HG03045 (cell line): ENCODE results near the gene TREM1.

Experiments used
- ATAC-seq: cut with Tn5 transposase; IDR thresholded peaks from one replicate; pipeline ENCODE4 v1.9.1; 2021; ENCODE audit warnings: mild to moderate bottlenecking, moderate library complexity; ENCODE audit not compliant: unreplicated experiment

Gene TREM1

DNA sequence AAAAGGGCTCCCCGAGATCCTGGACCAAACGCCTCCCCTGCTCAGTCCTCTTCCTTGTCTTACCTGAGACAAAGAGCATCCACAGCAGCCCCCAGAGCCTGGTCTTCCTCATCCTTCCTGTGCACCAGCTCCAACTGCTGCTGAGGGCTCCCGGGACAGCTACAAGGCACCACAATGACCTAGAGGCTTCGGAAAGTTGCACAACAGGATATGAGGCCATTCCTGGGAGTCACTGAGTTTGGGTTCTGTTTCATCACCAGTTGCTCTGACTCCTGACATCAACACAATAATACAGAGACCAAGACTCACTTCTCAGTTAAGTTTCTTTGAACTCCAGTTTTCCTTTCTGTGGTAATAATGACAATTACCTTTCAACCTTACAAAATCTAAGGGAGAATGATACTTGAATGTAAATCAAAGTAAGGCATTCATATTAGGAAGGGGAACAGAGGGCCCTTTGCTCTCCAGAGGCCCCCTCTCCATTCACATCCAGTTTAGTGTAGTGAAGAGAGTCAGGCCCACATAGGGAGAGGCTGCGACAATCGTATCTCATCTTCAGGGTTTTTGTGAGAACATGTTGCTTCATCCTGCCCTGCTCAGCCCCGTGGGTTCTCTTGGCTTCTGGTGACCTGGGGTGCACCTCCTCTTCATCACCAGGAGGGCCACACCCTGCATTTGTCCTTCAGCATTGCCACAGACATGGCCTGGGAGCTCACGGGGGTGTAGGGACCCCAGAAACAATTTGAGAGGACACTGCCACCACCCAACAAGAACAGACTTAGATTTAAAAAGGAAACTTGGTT lies at the start of gene TREM1:
Gene TREM1 (minus strand): TSS at position 139 of the 803 bp plus-strand sequence. CDS start 27 bp downstream, at position 112.
- no peak for ATAC-seq

DNA sequence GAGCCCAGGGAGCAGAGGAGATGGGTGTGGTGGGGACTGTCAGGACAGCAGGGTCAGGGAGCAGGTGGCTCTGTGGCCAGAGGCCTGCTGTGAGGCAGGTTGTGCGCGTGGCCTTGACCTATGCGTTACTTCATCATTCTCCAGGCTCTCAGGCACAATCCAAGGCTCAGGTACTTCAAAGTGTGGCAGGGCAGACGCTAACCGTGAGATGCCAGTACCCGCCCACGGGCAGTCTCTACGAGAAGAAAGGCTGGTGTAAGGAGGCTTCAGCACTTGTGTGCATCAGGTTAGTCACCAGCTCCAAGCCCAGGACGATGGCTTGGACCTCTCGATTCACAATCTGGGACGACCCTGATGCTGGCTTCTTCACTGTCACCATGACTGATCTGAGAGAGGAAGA lies 49.5 kb upstream of the TREM1 start:
- no peak for ATAC-seq

DNA sequence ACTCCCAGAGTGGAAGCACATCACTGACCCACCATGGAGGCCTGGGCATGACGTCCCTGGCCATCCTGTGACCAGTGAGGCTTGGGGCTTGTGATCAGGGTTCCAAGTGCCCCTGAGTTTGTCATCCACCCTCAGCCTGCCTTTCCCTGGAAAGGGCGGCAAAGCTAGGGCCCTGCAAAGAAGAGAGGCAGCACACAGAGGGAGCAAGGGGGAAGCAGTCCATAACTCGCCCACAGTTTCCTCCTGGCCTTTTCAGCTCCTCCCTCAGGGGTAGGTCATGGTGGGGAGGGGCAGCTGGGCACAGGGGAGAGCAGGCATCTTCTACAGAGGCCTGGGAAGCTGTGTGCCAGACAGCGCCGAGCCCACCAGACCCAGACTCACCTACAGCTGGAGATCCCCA lies 48.8 kb upstream of the TREM1 start, which contains the start of gene NCR2:
Gene NCR2 (plus strand): TSS at position 313 of the 400 bp plus-strand sequence. CDS start 269 bp downstream, outside the sequence.
- no peak for ATAC-seq

DNA sequence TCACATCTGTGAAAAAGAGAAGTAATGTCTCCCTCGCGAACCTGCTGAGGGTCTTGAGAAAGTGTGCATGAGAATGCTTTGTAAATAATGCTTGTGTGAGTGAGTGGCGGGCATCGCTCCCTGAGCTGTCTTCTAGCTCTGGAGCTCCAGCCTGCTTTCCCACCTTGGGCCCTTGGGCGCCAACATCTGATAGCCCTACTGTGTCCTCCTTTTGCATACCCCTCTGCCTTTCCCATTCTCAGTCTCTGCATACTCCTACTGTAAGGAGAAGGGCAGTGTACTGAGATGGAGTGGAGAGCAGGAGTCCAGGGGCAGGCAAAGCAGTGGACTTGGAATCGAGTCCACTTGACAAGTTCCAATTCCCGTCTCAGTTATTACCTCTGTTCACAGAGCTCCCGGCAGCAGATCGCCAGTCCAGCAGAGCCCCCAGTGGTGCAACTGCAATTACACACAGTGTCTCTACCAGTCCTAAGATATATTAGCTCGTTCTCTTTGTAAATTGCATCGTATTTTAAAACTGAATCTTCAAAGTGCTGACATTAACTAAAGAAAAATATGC lies 48.1 kb upstream of the TREM1 start:
- ATAC-seq = peak; percentile 24

DNA sequence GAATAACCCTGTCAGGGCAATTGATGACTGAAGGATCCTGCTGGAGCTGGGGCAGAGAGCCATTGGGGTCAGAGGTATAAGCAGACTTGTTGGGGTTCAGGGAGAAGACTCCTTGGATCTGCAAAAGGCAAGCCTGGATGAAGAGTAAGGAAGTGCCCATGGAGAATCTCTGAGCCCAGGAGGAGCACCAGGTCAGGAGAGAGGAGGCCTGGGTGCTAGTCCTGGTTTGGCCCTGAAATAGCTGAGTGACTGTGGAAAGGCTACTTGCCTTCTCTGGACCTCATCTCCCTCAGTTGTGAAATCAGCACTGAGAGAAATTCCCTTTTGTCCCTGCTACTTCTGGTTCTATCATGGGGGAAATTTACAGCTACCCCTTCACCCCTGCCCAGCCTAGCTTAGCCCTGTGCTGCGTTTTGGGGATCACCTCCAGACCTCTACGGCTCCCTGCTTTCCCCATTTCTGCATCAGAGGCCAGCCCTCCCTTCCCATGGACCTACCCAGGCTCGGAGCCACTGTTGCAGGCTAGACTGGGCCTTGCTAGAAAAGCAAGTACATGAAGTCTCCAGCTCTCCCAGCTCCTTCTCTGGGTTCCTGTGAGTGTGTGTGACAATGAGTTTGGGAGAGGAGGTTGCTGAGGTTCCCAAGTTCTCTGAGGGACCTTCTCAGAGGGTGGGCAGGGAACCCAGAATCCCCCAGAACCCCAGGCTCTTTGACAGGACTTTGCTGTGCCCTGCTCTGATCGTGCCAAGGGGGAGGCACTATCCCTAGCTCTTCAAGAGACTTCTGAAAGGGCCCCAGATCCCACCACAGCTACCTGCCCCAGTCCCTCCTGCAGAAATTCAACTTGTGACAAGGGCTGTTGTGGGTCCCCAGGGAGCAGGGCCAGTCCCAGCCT lies 46.6 kb upstream of the TREM1 start:
- ATAC-seq = no peak

DNA sequence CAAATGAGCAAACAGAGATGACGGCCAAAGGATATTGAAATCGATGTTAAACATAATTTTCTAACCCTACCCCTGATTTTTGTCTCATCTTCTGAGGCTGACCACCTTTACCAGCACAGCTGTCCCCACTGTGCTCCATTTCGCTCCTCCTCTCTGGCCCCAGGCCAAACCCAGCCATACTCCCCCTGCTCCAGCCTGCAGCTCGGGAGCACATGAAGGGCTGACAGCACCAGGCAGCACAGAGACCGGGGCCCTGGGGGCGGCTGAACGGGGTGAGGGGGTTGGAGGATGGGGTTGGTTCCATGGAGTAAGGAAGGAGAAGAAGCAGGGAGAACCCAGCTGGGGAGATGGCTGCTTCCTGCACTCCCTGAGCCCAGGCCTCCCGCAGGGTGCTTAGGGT lies 45.8 kb upstream of the TREM1 start:
- ATAC-seq = no peak

DNA sequence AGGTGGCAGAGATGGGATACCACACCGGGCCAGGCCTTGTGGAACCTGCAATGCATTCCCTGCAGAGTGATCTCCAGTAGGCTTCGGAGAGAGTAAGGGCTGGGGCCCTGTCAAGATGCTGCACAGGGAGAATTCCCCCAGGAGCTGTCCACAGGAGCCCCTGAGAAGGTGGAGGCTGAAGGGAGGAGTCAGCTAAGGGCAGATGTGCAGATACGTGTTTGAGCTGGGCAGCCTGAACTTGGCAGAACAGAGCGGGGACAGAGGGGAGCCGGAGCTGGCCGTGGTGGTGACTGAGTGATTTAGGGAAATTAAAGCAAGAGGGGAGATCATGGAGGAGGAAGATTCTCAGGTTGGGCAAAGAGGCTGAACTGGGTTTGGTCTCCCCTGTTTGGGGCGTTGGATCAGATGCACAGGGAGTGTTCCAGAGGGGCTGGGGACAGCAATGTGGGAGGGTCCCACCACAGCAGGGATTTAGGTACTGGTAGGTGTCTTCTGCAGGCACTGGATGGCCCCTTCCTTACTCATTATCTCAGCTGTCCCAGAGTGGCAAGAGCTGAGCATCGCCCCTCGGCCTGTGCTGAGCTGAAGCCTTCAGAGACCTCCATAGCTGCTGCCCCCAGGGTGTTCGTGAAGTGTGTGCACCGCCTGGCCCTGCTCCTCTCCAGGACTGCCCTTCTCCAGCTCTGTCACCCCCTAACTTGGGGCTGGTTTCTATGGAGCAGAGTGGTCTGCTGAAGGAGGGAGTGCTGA lies 45.1 kb upstream of the TREM1 start:
- ATAC-seq = no peak

DNA sequence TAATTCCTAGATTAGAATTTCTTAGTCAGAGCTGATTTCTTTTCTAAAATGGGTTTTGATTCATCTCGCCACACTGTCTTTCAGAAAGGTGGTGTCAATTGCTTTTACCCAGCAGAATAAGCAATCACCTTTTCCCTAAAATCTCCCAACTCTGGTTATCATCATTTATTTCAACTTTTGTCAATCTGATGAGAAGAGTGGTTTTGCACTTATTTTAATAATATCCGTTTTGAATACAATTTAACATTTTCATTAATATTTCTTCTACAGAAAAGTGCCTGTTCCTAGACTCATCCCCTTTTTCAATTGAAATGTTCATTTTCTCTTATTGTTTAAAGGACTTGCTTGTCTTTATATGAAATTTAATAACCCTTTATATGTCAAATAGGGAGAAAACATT lies 40.7 kb upstream of the TREM1 start:
- ATAC-seq = no peak

DNA sequence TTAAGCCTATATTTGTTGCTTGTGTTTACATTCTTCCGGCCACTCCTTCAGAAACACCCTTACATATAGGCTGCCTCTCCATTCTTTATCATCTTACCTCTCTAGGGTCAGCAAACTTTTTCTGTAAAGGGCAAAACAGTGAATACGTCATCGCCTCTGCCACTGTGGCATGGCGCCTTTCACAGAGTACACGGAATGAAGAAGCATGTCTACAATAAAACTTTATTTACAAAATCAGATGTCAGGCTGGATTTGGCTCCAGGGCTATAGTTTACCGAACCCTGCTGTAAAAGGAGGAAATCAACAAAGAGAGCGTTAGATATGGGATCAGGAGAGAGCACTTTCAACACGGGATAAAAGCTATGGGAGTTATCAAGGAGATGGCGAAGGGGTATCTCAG lies 39.6 kb upstream of the TREM1 start:
- ATAC-seq = no peak

DNA sequence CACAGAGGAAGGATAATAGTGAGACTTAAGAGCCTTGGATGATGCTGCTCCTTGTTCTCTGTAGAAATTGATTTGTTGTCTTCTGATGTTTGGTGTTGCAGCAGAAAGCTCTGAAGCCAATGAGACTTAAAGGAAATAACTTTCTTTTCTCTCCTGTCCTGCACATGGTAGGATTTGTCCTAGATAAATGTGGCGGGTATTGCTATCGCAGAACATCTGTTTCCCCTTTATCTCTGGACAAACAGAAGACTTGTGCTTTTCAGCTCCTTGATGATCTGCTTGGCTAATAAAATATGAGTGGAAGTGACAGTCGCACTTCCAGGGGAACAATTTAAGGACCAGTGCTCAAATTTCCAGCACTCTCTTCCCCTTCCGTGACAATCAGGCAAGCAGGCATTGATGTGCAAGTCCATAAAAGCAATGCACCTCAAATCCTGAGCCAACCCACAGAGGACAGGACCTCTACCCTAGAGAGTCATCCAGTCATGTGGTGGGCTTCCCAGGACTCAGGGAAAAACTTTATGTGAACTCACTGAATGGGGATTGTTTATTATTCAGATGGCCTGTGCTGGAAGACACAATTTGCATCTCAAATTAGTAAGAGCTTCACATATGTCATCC lies 39.1 kb upstream of the TREM1 start:
- no peak for ATAC-seq

DNA sequence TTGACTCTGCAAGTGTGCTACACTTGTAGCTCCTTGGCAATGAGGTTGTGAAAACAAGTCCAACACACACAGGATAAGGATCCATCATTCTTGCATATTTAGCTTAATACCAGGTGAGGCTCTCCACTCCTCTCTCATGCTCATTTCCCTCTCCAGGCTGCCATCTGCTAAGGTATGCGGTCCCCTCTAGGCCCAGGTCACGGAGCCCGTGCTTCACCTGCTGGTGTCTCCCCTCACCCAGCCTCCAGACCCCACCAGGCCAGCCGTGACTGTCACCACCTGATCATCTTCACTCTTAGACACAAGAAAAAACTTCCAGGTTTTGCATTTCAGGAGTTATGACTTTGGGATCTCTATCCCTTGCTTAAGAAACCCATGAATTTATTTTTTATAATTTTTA lies 34.7 kb upstream of the TREM1 start:
- ATAC-seq = no peak

DNA sequence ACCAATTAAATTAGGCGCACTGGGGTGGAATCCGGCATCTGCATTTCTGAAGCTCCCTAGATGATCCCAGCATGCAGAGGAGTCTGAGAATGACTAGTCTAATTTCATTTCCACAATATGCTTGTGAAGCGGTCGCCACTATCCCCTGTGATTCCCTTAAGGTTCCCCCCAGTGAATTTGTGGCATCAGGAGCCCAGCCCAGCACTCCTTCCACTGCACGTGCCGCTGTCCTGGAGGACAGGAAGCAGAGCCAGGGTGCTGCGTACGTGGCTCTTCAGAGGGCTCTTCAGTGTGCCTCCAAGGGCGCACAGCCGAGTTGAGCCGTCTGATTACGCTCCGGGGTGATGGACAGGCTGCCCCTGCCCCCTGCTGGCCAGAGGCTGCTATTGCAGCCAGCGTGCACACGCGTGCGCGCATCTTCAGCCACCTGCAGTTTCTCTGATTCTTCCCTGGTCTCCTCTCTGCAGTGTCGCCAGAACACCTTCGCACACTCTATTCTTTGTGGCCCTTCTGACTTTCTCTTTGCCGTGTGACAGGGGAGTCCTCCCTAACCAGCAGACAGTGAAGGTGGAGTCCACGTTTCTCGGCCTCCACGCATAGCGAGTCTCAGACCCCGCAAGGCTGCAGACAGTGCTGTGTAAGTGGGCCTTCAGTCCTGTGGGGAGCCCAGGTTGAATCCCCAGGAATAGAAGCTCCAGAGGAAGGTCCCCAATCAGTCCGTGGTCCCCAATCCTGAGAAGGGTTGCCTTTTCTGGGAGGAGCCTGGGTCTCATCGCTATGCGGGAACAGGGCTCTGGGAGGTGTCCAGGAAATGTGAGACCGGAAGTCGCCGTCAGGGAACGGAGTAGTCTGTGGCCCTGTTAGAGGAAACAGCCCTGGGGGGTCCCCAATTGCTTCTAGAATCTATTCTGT lies 32.4 kb upstream of the TREM1 start:
- ATAC-seq = peak; percentile 88

DNA sequence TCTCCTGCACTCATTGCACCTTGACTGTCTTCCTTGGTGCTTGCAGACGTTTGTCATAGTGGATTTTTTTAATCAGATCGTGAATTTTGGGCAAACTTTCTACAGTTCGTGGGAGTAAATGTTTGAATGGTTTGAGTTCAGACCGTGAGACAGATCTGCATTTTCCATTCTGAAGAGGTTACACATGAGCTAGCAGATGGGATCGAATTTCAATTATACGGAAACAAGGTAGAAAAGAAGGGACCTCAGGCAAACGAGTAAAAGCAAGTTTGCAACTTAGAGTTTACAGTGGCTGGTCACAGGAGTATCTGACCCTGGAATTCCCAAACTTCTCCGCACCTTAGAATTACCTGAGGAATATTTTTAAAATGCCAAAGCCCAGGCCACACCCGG lies 31.8 kb upstream of the TREM1 start:
- ATAC-seq = no peak

DNA sequence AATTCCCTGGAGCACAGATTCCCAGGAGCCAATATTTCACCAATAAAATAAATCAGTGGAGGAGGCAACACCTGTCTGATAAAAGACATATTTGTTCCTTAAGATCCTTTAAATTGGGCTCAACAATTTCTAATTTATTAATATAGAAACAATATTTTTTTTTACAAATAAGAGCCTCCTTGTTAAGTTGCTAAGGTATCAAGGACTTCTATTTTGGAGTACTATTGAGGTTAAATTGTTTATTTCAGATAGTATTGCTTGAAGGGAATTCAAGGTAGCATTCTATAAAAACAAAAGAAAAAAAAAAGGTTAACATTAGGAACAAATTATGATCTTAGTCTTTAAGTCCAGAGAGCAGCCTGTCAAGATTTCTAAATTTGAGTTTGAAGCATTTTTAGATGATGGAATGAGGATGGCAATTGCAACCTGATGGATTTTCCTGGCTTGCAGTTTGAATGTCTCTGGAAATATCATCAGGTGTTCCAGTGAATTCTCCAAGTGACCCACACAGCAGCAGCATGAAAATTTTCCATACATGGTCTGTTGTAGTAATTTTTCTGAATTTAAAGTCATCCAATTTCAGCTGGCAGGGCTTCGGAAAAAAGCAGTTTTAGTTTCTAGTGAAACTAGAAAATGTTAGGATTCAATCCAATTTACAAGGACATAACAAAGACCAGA lies 29.6 kb upstream of the TREM1 start:
- no peak for ATAC-seq

DNA sequence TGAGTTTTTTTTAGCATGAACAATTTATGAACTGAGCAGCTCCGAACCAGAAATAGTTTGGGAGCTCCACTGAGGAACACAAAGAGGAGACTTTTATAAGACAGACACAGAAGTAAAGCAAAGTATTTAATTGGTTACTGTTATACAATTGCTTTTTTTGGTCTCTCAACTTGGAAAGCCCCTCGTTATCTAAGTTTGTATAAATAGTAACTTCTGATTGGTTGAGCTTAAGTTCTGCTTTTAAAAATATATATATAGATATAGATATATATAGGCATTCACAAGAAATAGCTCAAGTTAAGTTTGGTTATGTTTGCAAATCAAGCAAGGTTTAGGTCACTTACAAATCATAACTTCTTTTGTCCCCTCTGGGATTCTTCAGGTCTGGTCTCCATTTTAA lies 28.7 kb upstream of the TREM1 start:
- ATAC-seq = no peak

DNA sequence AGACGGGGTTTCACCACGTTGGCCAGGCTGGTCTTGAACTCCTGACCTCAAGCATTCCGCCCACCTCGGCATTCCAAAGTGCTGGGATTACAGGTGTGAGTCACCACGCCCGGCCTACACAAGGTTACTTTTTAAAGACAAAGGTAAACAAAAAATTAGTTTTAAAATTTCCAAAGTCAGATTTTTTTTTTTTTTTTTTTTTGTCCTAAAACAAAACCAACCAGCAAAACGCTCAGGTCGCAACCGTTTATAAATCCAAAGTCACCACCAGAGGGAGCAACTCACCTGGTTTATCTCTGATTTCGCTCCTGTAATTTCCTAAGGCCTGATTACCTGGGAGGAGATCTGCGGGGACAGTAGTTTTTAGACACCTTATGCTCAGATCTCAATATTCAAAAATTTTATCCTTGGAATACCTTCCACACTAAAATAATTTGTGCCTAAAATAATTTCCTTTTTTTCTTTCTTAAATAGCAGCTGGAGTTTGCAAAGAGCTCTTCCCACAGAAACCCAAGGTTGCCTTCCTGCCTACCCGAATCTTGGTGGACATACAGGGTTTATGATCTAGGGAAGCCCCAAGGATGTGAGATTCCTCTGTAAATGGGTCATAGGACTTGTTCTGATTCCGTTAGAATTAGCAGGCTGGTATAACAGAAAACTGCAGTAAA lies 19.8 kb upstream of the TREM1 start:
- no peak for ATAC-seq

DNA sequence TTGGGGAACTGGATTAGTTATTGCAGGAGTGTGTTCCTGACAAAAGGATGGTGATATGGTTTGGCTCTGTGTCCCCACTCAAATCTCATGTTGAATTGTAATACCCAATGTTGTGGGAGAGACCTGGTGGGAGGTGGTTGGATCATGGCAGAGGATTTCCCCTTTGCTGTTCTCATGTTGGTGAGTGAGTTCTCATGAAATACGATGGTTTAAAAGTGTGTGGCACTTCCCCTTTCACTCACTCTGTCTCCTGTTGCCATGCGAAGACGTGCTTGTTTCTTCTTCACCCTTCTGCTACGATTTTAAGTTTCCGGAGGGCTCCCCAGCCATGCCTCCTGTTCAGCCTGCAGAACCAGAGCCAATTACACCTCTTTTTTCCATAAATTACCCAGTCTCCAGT lies 16.2 kb upstream of the TREM1 start:
- no peak for ATAC-seq

DNA sequence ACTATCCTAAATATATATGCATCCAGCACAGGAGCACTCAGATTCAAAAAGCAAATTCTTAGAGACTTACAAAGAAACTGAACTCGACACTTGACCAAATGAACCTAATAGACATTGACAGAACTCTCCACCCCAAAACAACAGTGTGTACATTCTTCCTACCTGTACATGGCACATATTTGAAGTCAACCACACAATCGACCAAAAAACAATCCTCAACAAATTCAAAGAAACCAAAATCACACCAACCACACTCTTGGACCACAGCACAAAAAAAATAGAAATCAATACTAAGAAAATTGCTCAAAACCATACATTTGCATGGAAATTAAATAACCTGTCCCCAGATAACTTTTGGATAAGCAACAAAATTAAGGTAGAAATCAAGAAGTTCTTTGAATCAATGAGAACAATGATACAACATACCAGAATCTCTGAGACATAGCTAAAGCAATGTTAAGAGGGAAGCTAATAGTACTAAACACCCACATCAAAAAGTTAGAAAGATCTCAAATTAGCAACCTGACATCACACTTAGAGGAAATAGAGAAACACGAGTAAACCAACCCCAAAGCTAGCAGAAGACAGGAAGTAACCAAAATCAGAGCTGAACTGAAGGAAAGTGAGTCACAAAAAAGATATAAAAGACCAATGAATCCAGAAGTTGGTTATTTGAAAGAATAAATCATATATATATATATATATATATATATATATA lies 12.5 kb upstream of the TREM1 start:
- ATAC-seq = no peak
